Activated CD8-positive, alpha-beta memory T cell treated with anti-CD3 and anti-CD28 coated beads for 48 hours (primary cell): Measurements from ENCODE around the gene RACGAP1.
A peak's percentile ranks its signal among the peaks of the same experiment; 100 is the strongest.

Source experiments
- DNase-seq, 3 experiments: peaks; one replicate each; pipeline ENCODE4 v3.0.0-alpha.2; 2020; ENCODE audit warnings: low read depth in 2 of 3, low spot score in 2 of 3

Gene RACGAP1

DNA sequence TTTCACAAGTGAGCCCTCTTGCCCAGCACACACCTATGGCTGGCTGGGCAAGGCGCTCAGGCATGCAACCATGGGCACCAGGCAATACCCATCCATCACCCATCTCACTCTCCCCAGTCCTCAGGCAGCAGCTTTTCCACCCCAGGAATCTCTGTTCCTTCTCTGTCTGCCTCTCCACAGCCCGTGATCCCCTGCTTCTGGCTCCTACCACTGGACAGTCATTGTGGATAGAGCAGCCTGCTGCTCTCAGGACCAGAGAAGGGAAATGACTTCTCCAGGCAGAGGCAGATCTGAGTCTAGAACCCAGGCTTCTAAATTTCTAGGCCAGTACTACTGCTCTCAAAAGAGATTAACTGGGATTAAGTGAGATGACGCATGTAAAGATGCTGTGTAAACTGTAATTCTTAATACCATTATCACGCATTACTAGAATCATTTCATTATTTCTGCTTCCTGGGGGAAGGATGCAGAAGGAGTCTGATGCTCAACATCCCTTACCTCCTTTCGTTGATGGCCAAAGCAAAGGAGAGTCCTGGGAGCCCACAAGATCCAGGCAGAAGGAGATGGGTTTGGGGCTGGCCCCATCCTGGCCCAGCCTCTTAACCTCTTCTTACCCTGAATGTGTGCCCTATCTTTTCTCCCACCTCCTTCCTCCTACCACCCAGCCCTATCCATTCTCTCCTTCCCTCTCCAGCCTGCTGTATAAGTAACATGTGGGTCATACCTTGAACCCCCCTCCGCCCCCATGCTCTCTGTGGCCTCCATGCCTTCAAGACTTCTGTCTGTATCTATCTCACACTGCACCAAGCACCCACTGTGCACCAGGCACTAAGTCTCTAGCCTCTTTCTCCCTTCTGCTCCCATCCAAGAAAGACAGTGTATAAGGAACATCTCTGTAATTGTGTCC, 68.4 kb downstream of the RACGAP1 start:
- DNase-seq, result no peak

DNA sequence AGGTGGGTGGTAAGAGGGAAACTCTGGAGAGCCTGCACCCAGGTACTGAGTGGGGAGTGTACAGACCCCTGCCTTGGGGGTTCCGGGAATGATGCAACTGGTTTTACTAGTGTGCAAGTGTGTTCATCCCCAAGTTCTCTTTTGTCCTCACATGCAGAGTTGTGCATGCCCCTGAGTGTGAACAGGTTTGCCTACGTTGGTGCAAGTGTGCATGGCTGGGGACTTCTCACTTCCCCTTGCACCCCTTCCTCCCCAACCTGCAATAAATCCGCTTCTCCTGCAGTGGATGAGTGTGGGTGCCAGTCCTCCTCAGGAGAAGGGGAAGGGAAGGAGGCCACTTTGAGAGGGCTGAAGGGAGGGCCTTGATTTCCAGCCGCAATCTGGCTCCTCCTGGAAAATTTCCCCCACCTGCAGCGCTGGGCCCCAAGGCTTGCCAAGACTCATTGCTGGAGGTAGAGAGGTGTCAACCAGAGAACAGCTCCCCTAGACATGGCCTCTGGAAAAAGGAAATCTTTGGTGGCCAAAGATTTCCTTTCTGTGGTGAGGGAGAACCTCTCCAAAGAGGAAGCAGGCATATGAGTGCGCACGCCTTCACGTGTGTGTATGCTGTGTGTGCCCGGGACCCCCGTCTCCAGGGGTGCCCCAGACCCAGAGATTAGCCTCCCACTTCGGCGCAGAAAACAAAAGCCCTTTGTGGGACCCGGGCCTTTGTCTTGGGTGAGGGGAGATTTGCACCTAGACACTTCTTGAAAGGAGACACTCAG, 69.2 kb downstream of the RACGAP1 start:
- no peak for DNase-seq

DNA sequence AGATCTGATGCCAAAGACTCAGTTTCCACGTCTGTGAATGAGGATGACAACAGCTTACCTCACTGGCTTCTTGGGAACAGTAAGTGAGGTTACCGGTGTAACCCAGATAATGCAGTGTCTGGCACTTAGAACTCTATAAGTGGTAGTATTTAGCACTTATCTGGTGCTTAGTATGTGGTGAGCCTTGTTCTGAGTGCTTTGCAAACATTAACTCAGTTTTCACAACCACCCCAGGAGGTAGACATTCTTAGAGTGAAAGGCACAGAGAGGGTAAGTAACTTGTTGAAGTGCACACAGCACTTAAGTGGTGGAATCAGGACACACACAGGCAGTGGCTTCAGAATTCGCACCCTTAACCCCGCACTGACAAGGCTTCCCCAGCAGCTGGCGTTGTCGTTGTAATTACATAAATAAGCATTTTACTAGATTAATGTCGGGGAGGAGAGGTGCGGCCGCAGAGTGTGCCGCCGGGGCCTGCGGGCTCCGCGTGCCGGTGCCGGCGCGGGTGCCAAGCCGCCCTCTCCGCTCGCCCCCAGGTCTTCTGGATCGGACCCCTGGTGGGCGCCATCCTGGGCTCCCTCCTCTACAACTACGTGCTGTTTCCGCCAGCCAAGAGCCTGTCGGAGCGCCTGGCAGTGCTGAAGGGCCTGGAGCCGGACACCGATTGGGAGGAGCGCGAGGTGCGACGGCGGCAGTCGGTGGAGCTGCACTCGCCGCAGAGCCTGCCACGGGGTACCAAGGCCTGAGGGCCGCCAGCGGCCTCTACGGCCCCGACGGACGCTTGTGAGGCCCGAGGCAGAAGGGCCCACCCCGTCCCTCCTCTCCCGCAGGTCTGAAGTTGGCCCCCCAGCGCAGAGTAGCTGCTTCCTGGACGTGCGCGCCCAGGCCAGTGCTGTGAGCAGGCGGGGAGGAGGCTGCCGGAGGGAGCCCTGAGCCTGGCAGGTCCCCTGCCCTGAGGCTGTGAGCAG, 70.1 kb downstream of the RACGAP1 start:
- DNase-seq, result no peak

DNA sequence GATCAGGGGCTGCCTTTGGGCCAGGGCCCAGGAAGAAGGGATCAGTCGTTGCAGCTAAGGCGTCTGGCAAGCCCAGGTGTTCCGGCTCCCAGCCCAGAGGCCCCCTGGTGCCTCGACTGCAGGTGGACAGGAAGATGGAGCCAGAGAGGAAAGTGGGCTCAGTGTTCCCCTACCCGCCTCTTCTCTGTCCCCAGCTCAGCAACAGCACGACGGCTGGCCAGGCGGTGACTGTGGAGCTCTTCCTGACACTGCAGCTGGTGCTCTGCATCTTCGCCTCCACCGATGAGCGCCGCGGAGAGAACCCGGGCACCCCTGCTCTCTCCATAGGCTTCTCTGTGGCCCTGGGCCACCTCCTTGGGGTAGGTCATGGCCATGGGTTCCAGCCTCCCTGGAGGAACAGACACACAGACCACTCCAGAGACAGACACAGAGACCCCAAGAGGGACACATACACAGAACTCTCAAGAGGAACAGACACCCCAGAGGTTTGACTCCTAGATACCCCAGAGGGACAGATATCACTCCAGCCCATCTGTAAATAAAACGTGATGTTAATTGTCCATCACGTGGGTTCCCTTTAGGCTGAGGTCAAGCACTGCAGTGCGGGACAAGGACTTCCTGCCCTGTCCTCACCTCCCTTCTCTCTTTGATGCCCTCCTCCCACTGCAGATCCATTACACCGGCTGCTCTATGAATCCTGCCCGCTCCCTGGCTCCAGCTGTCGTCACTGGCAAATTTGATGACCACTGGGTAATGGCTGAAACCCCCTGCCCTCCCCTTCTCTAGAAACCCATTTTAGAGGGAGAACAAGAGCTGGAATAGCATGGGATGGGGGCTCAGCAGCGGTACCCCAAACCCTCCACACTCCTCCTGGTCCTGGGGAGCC, 71.1 kb downstream of the RACGAP1 start:
- DNase-seq, result no peak

DNA sequence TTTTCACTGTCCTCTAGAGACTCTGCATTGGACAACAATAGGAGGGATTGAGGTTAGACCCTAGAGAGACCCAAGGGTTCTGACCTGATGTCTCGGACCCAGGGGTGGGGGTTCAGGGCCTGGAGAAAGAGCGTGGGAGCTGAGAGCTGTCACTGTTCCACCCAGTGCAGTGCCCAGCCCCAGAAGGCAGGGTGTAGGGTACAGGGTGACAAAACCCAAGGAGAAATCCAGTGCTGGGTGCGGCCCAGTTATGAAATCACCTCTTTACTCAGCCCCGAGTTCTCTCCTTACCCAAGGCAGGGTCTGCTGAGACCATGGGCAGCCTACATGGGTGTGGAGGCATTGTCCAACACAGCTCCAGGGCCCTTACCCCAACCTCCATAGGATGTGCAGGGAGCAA, 72.1 kb downstream of the RACGAP1 start:
- no peak for DNase-seq

DNA sequence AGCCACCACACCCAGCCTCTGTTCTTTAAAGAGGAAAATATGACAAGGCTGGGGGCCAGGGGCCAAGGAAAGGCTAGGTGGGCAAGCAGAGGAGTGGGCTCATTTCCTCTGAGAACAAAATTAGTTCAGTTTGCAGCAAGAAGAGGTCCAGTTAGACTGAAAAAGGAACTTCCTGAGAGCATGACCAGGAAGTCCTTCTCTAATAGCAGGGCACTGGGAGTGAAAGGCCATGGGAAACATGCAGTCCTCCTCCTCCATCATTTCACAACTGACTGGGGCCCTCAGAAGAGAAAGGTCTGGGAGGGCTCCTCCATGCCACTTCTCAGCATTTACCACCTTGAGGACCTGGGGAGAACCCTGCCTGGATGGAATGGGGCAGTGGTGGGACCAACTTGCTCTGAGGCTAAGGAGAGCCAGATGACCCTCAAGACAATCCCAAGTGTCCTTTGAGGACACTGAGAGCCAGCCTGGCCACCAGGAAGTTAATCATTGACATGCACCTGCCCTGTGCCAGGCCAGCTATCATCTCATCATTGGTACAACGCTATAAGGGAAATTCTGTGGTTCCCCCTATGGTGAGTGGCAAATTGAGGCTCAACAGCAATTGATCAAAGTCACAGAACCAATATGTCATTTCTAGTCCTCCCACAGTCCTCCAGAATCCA, 72.8 kb downstream of the RACGAP1 start:
- DNase-seq, result no peak

DNA sequence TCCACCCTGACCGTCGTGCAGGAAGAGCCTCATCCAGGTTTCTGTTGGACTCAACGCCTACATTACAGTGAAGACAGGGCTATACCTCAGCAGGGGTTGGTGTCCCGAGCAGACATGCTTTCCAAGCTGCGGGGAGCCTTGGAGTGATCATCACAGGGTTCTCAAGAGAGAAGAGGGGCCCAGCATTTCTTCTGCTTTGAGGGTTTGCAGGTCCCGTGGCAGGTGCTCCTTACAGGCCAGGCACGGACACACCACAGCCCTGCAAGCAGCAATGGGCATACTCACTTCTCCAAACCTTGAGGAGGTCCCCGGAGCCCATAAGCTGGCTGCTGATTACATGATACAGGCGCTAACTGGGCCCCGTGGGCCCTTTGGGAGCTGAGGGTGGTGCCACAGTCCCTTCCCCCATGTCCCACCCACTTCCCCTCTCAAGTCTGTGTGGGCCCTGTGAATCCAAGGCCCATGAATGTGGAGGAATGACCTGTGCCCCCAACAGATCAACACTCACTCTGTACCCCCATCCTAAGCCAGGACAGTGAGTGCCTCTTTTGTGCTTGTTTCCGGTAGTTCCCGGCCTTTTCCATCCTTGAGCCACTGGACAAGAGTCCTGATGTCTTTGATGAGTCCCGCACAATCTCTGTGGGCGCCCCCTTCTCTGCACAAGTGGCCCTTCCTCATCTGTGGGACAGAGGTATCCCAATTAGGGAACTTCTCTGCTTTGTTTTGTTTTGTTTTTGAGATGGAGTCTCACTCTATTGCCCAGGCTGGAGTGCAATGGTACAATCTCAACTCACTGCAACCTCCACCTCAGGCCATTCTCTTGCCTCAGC, 73.7 kb downstream of the RACGAP1 start:
- DNase-seq, result no peak

DNA sequence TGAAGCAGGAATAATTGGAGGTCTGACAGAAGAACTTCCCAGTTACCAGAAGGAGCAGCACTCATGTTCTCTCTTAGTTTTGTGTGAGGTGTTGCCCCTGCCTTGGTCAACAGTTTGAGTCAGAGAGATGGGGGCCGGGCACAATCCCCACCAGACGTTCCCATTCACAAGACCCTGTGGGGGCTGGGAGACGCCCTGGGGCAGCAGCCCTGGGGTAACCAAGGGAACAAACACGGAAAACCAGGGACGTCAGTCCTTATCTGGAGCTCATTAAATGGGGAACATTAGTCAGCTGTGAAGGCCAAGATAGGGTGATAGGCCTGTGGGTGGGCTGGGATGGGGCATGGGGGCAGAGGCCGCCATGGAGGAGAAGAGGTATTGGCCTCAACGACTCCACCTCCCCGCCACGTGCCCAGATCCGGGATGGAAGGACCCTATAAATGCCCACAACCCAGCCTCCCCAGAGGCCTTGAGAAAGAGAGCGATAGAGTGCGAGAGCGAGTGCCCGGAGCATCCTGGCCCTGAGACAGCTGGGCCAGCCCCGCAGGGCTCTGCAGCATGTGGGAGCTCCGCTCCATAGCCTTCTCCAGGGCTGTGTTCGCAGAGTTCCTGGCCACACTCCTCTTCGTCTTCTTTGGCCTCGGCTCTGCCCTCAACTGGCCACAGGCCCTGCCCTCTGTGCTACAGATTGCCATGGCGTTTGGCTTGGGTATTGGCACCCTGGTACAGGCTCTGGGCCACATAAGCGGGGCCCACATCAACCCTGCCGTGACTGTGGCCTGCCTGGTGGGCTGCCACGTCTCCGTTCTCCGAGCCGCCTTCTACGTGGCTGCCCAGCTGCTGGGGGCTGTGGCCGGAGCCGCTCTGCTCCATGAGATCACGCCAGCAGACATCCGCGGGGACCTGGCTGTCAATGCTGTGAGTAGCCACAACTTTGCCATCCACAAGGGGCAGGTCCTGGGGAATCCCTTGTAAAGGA, 74.7 kb downstream of the RACGAP1 start, which contains the start of gene AQP2:
TSS of gene AQP2 (plus strand) at position 465 of the 979 bp plus-strand sequence. CDS start at position 559, 94 bp downstream.
- no peak for DNase-seq

DNA sequence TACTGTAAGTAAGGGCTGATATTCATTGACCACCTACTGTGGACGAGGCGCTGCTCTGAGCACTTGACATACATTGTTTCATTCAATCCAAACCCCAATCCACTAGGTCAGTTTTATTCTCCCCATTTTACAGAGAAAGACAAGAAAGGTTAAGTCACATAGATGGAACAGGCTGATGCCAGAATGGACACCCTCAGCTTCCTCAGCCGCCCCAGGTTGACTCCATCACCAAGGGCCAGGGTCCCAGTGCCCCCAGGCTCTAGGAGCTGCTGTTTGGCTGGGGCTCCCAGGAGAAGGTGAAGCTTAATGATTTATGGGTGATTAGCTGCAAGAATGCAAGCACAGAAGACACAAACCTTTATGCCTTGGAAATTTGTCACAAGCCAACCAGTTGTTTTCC, 75.4 kb downstream of the RACGAP1 start:
- DNase-seq, result no peak

DNA sequence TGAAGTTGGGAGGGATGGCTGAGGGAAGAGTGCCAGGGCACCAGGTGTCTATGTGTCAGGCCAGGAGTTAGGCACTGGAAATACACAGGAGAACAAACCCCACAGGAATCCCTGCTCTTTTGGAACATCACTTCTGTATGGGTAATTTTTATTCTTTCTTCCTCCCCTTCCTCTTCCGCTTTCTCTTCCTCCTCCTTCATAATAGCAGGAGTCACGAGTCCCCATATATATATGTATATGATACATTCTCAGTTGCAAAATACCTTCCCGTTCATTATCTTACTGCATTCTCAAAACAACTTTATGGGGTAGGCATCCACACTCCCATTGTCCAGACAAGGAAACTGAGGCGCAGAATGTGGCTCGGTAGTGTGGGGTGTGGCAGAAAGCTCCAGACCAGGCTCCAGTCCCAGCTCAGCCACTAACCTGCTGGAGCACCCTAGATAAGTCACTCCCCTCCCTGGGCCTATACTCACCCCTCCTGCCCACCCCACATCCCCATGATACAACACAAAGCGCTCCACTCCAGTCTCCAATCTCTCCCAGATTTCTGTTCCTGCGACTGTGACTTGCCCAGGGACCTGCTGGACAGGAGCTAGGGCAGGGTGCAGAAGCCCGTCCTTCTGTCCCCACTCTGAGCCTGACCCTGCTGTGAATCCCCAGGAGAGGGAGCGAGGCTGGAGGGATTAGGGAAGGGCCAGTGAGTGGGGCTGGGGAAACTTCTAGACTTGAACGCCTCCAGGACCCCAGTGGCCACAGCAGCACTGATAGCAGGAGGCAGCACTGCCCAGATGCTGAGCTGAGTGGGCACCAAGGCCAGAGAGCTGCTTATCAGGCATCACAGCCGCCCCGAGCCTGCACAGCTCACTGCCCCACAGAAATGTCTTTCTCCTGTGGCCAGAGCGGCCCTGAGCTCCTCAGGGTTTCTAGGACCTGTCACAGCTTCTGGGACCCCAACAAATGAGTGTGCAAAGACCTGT, 76.1 kb downstream of the RACGAP1 start:
- no peak for DNase-seq

DNA sequence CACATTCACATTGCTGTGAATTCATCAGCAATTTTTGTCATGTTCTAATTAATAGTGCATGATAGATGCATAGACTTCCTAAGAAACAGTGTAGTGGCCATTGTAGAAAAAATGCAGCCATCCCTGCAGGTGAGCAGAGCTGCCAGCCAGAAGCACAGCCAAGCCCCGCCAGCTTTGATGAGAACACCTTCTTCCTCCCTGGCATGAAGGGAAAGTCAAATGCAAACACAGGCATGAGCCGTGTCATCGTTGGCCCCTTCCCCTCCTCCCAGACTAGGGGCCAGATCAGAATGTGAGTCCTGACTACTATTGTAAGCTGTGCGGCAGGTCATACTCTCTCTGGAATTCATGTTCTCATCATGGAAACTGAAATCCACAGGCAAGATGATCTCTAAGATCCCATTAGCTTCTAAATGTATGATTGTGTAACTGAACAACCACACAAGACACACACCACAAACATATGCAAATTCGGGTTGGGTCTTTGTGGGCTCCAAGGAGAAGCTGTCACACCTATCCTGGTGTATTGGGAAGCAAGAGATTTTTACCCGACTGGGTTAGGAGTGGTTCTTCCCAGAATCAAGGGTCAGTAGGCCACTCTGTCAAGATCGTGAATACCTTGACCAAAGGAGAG, 77.6 kb downstream of the RACGAP1 start:
- no peak for DNase-seq

DNA sequence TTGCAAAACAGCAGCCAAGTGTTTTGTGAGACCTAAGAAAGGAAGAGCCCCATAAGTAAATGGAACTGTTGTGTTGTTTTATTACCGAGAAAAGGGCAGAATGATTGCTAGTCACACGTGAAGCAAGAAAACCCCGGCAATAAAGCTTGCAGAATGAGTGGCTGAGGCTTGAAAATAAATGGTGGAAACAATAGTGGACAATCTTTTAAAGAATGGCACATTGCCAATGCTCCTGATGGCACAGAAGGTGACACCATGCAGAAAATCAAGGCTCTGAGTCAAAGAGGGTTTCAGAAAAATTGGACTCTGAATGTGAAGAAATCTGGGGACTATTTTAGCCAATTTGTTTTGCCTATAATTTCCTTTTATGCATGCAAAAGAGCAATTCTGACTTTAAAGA, 78.8 kb downstream of the RACGAP1 start:
- DNase-seq, result no peak

DNA sequence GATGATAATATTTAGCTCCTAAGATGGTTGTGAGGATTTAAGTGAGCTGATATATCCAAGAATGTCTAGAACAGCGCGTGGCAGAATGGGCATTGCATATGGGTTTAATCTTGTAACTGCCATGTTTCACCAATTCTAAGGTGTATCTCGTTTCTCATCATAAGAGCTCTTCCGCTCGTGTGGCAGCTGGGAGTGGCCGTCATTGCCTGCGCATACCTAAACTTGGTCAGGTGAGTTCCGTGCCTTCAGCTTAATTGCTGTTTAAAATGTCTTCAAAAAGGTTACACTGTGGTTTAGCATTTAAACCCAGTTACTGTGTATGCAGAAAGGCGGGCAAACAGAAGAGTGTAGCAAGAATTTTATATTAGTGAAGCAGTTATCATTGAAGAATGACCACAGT, 79.2 kb downstream of the RACGAP1 start:
- DNase-seq, result no peak

DNA sequence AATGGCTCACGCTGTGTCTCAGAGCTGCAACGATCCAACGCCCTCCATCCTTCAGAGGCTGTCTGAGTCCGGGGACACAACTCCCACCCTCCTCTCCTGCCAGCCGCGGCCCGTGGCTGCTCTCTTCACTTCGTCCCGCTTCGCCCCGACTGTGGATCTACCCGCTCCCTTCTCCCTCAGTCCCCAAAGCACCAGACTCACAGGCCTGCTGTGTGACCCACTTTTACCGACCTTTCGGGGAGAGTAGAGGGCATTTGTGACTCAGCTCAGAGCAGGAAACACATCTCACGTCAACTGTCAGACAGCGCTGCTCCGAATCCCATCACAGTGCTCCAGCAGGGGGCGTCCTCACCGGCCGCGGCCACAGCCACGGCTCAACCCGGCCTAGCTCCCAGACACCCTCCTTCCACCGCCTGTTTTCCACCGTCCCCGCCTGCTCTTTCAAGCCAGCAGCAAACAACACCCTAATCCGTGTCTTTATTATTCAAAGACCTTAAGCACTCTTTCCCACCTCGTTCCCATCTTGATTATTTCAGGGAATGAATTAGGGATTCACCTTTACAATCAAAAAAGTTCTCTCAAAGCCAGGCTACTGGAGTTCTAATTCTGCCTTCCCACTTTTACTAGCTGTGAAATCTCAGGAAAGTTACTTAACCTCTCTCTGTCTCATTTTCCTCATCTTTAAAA, 79.8 kb downstream of the RACGAP1 start:
- DNase-seq, result peak; percentile 70 to 90 (median 80)

DNA sequence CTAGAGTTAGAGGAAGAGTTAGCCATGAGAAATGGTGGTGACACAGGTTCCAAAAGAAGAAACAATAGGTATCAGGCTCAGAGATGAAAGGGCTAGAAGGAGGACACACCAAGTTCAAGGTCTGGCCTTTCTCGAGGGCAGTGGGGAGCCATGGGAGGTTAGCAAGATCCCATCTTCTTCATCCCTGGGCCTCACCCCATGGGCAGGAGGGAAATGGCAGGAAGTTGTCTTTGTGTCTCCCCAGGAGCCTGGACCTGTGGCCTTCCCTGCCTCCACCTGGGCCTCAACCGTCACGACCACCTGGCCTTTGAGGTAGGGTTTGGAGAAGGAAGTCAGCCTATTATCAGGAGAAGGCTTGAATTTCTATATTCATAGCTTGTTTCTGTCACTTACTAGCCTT, 80.6 kb downstream of the RACGAP1 start:
- DNase-seq, result no peak
